Middle frontal gyrus (tissue), 1 donor: Measurements from ENCODE around the gene GPR37.

ENCODE experiments used
- DNase-seq: peaks from one replicate; pipeline ENCODE4 v3.0.0-alpha.2; 2015; ENCODE audit warnings: low spot score; ENCODE audit errors: extremely low spot score

The GPR37 gene

DNA sequence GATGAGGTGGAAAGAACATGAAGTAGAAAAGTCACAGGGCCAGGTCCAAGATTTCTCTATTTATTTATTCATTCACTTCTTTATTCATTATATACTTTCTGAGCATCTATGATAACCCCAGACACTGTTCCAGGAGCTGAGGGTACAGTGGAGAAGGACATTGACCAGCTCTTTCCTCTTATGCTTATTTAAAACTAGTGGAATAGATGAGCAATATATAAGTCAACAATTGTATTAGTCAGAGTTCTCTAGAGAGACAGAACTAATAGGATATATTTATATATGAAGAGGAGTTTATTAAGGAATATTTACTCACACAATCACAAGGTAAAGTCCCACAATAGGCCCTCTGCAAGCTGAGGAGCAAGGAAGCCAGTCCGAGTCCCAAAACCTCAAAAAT, 15.0 kb upstream of the GPR37 start:
- DNase-seq, result no peak

DNA sequence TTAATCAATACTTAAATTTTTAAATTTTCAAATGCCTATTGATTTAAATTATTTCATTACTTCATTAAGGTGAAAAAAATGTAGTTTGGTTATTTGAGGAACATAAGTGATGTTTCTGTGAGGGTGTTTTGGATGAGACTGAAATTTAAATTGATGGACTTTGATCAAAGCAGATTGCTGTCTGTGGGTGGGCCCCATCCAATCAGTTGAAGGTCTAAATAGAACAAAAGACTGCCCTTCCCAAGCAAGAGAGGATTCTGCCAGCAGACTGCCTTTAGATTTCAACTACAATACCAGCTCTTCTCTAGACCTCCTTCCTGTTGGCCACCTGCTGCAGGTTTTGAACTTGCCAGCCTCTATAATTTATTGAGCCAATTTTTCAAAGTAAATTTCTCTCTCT, 14.5 kb upstream of the GPR37 start:
- DNase-seq, result no peak

DNA sequence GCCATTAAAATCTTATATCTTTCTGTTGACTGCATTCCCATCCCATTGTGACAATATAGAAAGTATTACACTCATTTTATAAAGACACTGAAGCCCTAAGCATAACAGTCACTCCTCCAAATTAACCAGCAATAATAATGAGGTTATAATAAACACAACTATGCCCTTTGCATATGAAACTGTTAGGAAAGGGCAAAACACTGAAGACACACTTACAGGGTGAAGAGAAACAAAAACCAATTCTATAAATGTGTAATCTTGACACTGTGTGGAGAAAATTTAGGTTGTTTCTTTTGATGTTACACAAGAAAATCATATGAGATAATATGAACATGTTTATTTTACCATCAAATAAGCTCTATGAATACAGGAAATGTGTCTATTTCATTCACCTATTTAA, 14.0 kb upstream of the GPR37 start:
- no peak for DNase-seq

DNA sequence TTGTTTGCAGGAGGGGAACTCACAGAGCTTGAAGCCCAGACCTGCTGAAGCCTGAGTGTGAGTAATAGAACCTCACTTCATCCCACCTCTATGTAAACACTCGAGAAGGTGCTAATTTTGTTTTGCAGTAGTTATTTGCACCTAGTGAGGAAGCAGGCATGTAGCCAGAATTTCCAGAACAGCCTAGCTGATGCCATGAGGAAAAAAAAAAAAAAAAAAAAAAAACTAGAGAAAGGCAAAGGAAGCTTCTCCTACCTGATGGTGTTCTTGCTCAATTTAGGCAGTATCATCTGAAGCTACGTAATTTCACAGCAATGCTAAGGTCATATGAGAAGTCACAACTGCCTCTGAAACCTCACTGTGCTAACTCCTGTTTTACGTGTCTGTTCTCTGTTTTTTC, 13.6 kb upstream of the GPR37 start:
- DNase-seq, result no peak

DNA sequence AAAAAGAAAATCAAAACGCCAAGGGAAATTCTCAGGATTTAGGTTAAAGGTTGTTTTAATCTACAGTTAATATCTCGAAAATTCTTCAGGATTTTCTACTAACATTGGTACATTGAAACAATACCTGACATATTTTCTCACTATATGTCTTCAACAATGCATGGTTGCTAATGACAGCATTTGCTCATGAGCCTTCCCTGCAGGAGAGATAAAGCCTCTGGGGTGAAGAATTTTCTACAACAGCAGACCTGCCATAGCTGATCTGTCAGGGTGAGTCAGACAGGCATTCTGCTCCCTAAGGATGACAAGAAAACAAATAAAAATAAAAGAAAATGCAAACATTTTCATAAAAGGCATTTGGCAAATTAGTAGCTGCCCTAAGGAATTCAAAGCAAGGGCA, 11.7 kb upstream of the GPR37 start:
- DNase-seq, result no peak

DNA sequence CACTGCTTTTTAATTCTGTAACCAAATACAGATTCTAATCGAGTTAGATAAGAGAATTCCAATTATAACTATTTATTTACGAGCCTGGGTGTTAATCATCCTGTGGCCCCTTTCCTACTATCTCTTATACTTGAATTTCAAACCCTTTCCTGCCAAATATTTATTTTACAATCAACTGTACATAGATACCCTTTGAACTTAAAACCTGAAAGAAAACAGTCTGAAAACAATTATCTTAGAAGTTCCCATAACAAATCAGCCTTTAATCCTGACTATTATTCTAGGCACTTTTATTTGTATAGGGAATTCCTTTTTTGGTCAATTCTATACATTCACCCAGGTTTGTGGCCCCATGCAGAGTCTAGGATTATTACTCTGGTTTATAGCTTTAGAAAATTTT, 10.6 kb upstream of the GPR37 start:
- DNase-seq, result no peak

DNA sequence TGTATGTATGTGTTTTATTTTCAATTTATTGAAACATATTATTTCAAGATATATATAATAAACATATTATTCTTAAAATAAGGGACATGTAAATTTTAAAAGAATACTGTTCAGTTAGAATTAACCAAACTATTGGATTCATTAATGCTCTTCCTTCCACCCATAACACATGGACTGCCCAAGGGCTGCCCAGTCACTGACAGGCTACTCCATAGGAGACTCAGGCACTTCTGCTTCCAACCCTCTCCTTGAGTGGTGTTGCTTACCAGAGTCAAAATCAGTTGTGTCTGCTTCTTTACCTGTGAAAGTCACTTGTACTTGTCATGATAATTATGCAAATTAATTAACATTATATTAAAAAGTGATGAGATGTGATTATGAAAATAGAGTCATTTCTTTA, 9.8 kb upstream of the GPR37 start:
- DNase-seq, result no peak

DNA sequence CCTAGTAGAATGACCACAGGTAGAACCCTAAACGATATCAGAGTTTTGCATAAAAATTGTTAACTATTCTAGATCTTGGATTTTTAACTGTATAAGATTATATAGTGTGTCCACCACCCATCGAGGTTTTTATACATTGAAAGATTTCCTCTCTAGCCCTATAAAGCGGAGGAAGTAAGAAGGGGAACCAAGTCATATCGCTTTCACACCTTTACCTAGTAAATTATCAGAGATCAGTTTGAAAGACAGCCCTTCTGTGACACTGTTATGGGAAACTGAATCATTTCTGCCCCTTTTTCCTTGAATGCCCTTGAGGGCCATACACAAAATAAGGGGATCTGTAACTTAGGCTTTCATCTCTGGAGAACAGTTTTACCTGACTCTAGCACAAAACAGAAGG, 8.3 kb upstream of the GPR37 start:
- no peak for DNase-seq

DNA sequence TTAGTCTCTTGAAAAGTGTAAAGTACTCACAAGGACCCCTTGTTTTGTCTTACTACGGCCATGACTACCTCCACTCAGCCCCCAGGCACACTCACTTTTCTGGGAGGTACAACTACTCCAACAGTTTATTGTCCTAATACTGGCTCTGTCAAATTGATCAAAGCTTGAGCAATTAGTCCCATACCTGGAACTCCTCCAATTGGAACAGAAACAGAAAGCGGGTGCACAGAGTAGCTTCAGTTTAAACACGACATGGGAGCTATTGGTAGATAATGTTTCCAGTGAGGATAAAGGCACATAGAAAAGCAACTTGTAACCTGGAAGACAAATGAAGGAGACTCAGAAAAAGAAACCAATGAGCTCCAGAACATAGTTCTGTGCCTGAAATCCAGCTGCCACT, 7.7 kb upstream of the GPR37 start:
- DNase-seq, result no peak

DNA sequence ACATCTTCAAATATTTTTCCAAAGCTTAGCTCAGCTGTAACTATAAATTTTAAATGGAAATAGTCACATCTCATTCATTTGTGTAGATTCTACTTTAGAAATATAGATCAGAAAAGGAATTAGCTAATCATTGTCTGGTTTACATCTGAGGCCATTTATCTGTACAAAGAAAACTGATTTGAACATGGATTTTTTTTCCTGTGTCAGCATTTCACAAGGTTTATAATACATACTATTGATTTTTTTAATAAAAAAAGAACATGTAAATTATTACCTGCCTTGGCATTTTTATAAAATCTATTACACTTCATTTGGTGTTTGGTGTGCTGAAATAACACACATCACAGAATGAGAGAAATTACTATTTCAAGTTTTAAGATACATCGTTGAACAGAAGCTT, 3.5 kb upstream of the GPR37 start:
- no peak for DNase-seq

DNA sequence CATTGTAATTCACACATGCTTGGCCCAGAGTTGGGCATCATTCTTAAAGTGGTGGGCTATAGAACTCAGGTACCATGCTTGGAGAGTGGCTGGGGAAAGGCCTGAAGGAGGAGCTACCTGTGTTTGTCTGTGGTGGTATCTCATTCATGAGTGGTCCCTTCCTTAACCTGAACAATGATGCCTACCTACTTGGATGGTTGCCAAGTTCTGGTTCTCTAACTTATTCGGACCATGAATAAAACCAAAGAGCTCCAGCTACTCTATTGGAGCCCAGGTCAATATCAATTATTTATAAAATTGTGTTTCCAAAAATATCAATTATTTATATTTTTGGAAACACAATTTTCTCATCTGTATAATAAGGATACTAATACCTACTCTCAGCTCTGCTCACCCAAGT, 2.9 kb upstream of the GPR37 start:
- no peak for DNase-seq

DNA sequence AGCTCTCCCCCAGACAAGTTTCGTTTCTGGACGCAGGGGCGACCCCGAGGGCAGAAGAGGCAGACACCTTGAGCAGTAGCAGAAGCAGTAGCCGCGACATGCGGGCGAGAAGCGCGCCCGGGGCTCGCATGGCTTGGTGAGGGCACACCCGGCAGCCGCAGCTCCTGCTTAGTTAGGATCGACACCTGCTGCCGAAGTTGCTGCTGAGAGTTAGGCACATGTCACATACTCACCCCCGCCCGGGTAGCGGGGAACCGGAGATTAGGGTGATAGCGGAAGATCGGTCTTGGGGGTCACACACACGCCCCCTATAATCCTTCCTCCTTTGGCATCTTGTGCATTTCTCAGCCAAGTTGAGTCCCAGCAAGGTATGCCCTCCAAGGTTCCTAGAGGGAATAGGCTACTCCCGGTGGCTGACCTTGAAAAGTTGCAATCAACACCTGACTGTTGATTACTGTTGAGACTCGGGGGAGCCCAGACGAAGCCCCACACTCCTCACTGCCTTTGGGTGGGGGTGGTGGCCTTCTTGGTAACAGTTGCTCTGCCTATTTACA, 668 bp downstream of the GPR37 start:
- no peak for DNase-seq

DNA sequence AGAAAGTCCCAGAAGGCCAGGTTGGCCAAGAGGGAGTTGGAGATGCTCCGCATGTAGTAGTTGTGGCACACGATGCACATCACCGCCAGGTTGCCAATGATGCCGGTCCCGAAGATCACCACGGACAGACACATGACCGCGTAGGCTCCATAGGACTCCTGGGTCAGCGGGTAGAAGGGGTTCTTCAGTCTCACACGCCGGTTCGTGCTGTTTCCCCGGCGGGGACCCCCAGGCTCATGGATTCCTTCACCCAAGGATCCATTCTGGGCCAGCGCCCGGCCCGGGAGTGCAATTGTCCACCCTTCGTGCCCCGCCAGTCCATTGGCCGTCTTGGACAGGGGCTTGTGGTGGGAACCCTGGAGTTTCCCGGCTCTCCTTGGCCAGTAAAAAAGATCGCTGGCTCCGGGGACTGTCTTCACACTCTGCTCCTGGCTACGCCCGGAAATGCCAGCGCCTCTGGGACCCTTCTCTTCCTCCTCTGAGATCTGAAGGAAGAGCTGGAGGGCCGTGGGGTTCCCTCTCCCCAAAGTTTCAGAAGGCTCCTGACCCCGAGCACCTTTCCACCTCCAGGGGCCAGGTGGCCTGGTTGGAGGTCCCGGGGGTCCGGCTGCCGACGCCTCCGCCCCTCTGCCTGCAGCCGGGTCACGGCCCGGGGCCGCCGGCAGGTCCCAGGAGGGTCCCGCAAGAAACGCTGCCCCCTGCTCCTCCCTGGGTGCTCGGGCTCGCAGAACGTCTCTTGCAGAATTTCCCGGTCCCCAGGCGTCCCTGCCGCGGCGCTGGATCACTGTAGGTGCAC, 1.3 kb downstream of the GPR37 start:
- DNase-seq, result no peak

DNA sequence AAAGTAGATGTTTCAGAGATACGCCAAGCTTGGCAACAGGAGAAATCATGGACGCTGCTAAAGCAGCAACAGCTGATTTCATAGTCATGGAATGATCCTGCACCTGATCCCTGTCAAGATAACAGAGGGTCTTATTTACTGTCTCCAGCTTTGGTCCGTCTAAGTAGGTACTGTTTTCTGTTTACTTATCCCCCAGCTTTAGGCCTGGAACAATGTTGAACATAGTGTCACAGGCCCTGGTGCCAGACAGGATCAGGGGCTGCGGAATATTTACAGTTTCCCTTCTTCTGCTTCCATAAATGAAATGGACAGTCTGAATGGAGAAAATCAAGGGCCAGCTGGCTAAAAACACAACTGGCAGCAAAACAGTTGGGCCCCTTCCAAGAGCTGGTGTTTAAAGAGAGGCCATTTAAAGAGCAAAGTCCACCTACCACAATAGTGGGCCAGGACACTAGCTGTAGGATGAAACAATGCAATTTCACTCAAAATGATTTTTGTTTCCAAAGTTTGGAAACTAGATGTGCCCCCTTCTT, 2.9 kb downstream of the GPR37 start:
- DNase-seq, result no peak

DNA sequence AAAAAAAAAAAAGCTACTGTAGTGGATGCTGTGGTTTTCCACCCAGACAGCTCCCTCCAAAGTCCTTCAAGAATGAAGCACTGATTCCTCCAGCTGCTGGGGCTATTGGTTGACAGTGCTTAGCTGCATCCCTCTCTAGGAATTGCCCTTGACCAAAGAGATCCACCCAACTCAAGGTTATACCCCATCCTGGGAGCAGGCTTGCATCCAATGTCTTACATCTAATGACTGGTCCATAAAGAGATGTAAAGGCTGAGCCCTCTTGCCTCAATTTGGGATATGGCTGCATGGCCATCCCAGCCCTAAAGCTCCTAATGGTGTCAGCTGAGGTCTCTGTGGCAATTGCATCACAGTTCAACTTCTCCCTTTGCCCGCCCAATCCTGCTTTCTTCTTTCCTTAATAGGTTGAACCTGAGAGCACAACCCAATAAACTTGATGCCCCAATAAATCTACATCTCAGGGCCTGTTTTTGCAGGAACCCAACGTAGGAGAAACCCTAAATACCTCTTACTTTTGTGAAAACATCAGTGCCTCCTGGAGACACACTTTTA, 4.4 kb downstream of the GPR37 start:
- no peak for DNase-seq

DNA sequence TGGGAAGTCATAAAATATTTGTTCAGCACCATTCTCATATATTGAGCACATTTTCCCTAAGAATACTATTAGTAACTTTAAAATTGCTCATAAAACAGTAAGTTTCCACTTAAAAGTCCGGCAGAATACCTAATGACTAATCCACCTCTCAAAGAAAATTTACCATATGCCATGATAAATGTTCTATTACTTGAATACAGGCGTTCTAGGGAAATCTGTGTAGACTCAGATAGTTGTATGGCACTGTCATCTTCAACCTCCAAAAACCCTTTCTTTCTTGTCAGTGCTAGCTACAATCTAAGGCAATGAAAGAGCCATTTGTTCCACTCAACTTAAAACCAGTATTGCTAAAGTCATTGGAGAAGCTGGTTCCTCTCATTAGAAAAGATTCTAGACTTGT, 7.3 kb downstream of the GPR37 start:
- no peak for DNase-seq

DNA sequence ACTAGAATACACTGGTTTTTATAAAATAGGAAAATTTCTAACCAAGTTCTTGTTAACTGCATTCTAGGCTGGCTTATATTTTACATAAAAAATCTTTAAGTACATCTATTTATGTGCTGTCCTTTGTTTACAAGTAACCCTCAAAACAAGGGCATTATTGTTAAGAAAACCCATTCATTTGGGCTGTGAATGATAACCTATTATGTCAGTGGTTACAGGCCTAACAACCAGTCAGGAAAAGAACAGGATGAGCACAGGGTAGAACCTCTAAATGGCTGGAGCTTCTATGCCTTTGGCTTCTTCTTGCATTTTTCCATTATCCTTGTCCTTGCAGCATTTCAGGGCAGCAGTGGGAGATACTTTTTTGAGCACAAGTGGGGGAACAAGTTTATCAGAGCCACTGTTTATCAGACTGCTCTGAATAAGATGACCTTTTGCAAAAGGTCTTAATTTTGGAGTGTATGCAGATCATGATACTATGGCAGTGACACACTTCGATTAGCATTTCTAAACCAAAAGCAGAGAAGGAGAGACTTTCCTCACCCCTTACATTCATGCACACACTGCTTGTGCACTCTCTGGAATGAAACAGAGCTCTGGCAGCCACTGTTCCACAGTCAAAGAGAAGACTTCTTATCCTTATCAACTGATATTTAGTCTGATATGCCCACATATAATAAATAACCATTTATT, 10.9 kb downstream of the GPR37 start:
- no peak for DNase-seq

DNA sequence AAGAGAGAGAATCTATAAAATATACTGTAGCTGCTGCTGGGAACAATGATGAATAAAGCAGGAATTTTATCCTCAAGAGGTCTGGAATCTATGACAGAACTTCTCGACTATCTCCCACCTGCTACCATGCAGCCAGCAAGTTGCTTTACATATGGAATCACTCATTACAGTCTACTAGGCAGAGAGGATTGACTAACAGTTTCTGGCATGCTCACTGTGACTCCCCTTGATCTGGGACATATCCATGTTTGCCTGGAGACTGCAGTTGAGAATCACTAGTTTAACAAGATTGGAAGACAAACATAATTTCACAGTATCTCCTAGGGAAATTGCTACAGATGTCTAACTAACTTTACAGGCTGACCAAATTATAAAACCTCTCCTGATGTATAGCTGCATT, 13.3 kb downstream of the GPR37 start:
- no peak for DNase-seq

DNA sequence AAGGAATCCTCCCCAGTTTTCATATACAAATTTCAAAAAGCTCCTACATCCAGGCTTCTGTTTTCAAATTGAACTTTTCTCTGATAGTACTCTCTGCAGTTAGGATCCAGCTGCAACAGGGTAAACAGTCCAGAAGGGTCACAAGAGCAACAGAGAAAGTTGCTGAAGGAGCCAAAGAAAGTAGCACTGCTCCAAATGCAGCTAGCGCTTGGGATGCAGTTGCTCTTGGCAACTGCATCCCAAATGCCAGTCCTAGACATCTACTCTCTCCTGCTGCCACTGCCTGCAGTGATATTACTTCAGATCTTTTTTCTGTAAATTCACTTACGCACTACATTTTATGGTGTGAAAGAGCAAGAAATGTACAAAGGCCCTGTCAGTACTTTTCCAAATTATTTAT, 14.6 kb downstream of the GPR37 start:
- DNase-seq, result no peak

DNA sequence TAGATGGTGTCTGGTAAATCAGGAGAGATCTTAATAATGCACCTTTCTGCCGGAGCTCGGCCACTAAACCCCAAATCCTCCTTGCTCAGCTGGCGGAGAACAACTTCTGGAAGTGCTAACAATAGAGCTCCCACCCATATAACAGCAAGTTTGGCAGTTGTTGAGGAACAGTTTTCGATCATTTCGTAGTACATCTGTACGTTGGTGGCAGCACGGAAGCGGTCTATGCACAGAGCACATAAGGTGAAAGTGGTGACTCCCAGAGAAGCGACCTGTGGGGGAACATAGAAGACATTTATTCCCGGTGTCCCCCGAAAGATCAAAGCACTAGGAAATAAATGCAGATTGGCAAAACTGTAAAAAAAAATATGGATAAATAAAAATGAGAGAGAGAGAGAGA, 18.5 kb downstream of the GPR37 start:
- no peak for DNase-seq

DNA sequence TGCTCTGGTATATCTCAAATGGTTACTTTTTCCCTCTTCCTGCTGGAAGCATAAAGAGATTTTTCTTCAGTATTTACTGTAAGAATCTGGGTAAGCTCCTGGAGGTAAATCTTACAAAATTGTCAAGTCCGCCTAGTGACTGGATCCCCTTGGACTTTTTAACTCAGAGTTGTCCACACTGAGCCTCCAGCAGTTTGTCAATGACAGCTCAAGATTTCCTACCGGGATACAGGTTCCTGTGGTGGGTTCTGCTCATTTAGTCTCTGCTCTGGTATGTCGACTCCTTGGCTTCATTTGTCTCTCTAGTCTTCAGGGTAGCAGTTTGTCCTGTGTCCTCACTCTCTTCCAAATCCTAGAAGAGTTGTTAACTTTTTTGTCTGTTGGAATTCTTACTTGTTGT, 27.0 kb downstream of the GPR37 start:
- no peak for DNase-seq

DNA sequence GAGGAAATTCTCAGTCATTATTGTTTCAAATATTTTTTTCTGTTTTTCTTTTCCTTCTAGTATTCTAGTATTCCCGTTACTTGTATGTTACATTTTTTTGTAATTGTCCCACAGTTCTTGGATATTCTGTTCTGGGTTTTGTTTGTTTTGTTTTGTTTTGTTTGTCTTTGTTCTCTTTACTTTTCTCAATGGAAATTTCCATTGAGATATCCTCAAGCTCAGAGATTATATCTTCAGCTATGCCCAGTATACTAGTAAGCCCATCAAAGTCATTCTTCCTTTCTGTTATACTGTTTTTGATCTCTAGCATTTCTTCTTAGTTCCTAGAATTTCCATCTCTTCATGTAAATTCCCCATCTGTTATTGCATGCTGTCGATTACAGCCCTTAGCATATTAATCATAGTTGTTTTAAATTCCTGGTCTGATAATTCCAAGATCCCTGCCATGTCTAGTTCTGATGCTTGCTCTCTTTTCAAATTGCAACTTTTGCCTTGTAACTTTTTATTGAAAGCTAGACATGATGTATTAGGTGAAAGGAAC, 27.8 kb downstream of the GPR37 start:
- DNase-seq, result no peak
